ENCODE data around the gene GPR137B. TPM values are rescaled to one million over a fixed set of nuclear protein-coding genes. Genes with fewer than 3 reads are reported as not detected.

GPR137B gene
- total and polyA plus RNA-seq, 10 donors: 5.2 to 54.8 (median 37.6) TPM

DNA sequence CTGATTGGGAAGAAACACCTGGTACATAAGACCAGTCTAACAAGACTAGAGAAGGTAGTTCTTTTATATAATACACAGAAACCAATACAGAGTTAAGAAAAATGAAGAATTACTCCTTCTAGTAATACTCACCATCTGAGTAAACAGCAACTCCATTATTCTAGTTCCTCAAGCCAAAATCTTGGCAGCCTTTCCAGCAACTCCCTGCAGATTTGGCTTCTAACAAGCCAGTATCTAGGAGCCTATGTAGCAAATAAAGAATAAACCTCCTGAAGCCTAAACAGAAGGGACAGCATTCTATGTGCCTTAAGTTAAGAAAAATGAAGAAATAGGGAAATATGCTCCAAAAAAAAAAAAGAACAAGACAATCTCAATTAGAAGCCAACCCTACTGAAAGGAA lies 114.9 kb downstream of the GPR137B start:
- Histone ChIP-seq H3K36me3 (peaks cover 0 to 68% (median 16%) of the 10 kb centered on the region in 6 donors), H3K4me3 (no peak overlapping the region), H3K4me1 (peaks cover 0 to 7% (median 0%) of the 10 kb centered on the region in 6 donors), H3K27me3 (replicated peaks in 1 of 7) (no peaks in the 10 kb centered on the region), H3K9me3 (peaks cover 12 to 57% (median 55%) of the 10 kb centered on the region in 8 donors), H3K27ac (no peak overlapping the region)
- TF ChIP-seq POLR2AphosphoS5 (IDR thresholded peaks at IDR 0.05) (no peak), POLR2A (IDR thresholded peaks at IDR 0.05) (no peak)
- TF ChIP-seq, protein P1, sequence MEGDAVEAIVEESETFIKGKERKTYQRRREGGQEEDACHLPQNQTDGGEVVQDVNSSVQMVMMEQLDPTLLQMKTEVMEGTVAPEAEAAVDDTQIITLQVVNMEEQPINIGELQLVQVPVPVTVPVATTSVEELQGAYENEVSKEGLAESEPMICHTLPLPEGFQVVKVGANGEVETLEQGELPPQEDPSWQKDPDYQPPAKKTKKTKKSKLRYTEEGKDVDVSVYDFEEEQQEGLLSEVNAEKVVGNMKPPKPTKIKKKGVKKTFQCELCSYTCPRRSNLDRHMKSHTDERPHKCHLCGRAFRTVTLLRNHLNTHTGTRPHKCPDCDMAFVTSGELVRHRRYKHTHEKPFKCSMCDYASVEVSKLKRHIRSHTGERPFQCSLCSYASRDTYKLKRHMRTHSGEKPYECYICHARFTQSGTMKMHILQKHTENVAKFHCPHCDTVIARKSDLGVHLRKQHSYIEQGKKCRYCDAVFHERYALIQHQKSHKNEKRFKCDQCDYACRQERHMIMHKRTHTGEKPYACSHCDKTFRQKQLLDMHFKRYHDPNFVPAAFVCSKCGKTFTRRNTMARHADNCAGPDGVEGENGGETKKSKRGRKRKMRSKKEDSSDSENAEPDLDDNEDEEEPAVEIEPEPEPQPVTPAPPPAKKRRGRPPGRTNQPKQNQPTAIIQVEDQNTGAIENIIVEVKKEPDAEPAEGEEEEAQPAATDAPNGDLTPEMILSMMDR (IDR thresholded peaks at IDR 0.05 in 8 of 11, conservative IDR thresholded peaks at IDR 0.05 in 3 of 11): no peak
- no peak for DNase-seq
- intact Hi-C loops (cut with DNase I; ENCODE audit: low total_unique reads): no loop called here

DNA sequence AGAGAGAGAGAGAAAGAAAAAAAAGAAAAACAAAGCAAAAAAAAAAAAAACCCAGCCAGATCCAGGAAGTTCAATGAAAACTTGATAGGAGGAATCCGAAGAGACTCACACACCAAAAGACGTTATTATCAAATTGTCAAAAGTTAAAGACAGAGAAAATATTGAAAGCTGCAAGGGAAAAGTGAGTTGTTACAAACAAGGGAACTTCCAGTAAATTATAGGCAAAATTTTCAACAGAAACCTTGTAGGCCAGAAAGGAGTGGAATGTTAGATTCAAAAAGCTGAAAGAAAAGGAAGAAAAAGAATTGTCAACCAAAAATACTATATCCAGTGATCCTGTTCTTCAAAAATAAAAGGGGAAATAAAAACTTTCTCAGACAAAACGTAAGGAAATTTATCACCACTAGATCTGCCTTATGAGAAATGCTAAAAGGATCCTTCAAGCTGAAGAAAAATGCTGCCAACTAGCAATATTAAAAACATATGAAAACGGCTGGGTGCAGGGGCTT lies 115.8 kb downstream of the GPR137B start:
- Histone ChIP-seq H3K36me3 (peaks cover 0 to 71% (median 20%) of the 10 kb centered on the region in 6 donors), H3K4me1 (peaks cover 0 to 5% (median 0%) of the 10 kb centered on the region in 6 donors), H3K9me3 (peaks cover 12 to 67% (median 59%) of the 10 kb centered on the region in 8 donors), H3K27ac (no peak overlapping the region), H3K27me3 (replicated peaks in 1 of 7) (no peaks in the 10 kb centered on the region), H3K4me3 (no peak overlapping the region)
- 84 to 95% (median 95%) methylated on average over 4 of the region's 4 CpGs for WGBS, 5 donors
- no peak for TF ChIP-seq POLR2AphosphoS5 (IDR thresholded peaks at IDR 0.05)
- intact Hi-C loops (cut with DNase I; ENCODE audit: low total_unique reads): no loop called here
- DNase-seq: no peak

Other genes with a start within 250 kb of the GPR137B start
- gene NID1, start 77.4 kb upstream of the GPR137B start, total RNA-seq: 100 to 1,000 TPM in 5 of 7 donors, 10 to 100 TPM in 2; 48.1 to 178 (median 101) TPM
- gene NID1, start 77.4 kb upstream of the GPR137B start, polyA plus RNA-seq: 10 to 100 TPM in 2 of 3 donors, 1 to 10 TPM in 1; 6.8 to 13.3 (median 12.9) TPM
- 10 to 100 TPM; 15.7 to 29.4 (median 18.6) TPM for gene ERO1B, start 139.4 kb downstream of the GPR137B start, total RNA-seq
- 1 to 10 TPM; 3.9 to 7.9 (median 6.0) TPM for gene ERO1B, start 139.4 kb downstream of the GPR137B start, polyA plus RNA-seq